Measurements from ENCODE around the gene CEMIP2.

The CEMIP2 gene

DNA sequence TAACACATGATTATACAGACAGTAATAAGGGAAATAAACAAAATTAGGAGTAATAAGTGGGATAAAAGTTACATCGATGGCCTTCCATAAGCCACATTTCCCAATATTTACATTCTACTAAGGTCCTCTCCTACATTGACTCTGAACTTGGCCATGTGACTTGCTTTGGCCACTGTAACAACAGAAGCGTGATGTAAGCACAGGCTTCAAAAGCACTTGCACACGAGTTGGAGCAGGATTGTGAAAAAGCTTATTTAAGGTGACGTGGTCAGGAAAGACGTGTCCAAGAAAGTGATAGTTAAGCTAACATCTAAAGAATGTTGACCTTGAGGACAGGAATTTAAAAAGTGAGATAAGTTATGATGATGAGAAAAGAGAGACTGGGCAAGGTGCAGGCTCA, 9.8 kb upstream of the CEMIP2 start:
- DNase-seq (ENCODE audit: low read depth, low spot score) = no peak
- H3K27ac ChIP-seq = no peak overlapping the region

DNA sequence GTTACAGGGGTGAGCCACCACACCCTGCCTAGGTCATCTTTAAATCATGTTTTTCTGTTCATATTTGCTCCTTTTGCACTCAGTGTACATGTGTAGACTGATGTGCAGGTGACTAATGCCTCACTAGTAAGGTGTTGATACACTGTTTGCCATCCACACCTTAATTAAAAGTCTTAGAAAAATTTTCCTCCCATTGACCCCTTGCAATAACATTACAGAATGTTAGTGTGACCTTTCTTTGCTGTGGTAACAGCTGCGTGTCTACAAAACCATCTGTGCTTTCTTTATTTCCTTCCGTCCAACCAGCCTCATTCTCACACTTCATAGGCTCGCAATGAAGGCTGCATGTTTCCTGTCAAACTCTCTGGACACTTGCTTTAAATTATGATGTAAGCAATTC, 6.6 kb upstream of the CEMIP2 start:
- no peak for DNase-seq (ENCODE audit: low read depth, low spot score)
- H3K27ac ChIP-seq = no peak overlapping the region

DNA sequence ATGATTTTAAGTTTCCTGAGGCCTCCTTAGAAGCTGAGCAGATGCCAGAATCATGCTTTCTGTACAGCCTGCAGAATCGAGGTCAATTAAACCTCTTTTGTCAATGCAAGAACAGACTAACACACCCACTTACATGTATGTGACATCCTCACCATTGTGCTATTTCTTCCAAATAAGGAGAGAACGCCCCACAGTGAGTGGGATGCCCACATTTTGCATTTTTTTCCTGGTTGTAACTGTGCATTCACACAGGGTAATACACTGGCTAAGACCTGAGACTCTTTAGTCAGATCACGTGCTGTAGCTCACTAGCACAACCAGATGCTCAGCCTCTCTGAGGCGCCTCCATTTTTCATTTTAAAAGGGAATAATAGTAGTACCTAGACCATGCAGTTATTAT, 4.4 kb upstream of the CEMIP2 start:
- DNase-seq (ENCODE audit: low read depth, low spot score) = no peak
- H3K27ac ChIP-seq = no peak overlapping the region

DNA sequence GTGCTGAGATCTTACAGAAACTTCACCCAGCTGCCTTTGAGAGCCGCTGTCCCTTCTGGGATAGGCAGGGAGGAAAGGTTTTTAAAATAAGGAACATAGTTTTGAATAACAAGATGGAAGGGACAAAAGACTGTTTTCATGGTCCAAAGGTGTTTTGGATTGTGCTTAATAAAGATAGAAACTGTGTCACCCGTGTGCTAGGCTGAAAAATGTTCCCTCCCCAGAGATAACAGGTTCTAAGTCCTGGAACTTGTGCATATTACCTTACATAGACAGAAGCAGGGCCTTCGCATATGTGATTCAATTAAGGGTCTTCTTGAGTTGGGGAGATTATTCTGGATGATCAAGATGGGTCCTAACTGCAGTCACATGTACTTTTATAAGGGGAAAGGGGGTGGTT, 1.9 kb upstream of the CEMIP2 start:
- DNase-seq (ENCODE audit: low read depth, low spot score) = no peak

DNA sequence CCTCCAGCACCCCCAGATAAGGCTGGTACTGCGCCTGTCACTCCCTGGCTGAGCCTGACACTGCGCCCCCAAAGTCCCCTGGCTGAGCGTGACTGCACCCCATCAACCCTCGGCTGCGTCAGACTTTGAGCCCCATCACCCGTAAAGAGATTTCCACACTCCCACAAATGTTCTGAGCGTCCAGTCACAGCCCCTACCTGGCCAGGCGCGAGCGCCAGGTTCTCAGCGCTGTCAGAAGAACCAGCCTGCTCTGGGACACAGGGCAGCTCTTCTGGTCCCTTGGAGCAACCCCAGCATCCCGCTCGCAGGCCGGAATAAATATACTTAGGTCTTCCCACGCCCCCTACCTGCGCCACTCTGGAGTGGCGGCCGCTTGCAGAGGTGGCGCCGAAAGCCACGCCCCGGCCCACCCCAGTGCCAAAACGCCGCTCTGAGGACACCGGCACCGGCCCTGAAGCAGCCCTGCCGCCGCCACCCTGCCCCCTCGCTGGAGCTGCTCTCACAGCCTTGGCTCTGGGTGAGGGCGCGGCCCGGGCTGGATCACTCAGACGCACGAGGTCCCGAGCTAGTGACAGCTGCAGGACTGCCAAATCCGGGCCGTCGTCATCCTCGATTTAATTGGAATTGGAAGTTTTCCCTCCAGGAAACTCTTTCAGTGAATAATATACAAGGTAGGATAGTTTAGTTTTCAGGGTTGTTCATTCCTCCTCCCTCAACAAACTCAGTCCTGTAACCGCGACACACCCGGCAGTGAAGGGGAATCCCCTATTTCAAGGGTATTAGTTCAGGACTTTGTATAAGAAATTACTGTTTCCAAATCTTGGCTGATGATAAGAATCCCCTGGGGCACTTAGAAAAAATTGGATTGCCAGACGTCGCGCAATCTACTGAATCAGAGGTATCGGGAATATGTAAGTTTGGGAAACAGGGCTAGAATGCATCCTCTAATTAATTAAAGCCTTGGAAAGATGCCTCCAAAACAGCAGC, 1.2 kb upstream of the CEMIP2 start:
- peak overlapping the region; percentile 85 for H3K27ac ChIP-seq
- DNase-seq (ENCODE audit: low read depth, low spot score) = no peak

More for the DNA sequence above, 1.9 kb upstream of the CEMIP2 start:
- H3K27ac ChIP-seq = peak overlapping the region; percentile 85

DNA sequence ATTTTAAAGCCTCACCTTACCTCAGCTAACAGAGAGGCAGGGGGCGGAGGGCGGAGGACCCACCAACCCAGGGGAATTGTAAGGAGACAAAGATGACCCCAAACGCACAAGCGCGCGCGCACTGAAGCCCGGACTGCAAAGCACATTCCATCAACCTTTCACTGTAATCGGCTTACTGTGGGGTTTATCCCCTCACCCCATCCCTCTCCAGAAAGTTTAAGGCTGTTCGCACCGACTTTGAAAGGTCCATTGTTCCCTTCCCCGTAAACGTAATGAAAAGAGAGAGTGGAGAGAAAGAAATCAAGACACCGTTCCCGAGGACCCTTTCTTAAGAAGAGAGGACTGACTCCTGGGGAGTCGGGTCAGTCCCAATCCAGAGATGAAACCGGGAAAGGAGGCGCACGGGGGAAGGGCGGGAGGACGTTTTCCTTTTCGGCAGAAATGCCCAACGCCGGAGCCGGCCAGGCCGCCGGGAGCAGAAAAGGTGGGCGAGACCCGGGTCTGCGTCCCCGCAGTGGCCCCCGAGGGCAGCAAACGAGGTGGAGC, 464 bp downstream of the CEMIP2 start:
- no peak for DNase-seq (ENCODE audit: low read depth, low spot score)
- H3K27ac ChIP-seq = peak overlapping the region; percentile 85

DNA sequence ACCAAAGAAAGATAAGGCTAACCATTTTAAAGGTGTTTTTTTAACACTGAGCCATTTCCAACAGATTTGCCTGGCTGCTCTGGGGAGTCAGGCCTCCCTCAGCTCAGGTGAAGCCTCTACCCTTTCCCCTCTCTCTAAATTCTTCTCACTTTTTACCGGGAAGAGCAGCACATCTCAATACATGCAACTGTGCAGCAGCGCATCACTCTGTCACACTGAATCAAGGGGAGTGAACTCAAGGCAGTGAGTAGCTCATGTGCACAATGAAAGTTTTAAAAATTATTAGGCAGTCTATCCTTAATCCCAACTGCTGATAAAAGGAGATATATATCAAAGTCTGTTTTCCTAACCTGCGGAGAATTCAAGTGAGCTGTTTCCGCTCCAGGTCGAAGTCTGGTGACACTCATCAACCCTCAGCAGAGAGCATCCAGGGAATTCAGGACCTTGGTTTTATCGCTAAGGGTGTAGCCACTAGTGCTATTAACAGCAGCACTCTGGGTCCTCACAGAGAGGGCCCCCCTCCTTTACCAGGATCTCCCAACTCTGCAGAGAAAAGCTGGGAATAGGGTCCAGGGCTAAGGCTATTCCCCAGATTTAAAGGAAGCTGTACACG, 1.0 kb downstream of the CEMIP2 start:
- H3K27ac ChIP-seq = peak overlapping the region; percentile 85
- DNase-seq (ENCODE audit: low read depth, low spot score) = no peak

DNA sequence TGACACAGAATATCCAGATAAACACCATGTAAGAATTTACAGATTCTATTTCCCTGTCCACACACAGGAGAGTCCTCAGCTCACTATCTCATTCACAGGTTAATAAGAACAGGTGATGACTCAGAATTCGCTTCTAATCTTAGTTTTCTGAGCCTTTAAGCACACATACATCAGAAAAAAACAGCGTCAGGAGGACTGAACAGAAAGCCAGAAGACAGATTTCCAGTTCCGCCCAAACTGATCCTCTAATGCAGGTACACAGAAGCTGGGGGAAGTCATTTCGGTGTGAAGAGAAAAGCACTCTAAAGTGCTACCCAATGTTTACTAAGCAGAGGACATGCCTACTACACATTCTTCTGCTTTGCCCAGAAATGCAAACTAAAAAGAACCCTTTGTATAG, 1.6 kb downstream of the CEMIP2 start:
- DNase-seq (ENCODE audit: low read depth, low spot score) = no peak
- H3K27ac ChIP-seq = peak overlapping the region; percentile 85

DNA sequence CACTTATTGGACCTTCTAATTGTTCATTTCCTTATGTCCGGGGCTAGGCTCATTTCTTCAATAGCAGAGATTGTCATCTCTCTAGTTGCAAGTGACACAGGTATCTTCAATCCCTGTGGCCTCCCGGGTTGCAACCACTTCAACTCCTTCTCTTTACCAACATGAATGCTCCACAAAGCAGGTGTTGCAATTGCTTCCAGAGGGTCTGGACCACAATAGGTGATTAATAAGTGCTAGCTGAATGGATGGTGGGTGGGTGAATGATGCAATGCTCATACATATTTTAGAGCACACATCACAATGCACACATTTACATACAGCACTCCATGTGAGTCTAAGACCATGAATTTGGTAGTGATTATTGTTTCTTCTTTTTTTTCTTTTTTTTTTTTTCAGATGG, 2.6 kb downstream of the CEMIP2 start:
- peak overlapping the region; percentile 85 for H3K27ac ChIP-seq
- DNase-seq (ENCODE audit: low read depth, low spot score) = no peak

DNA sequence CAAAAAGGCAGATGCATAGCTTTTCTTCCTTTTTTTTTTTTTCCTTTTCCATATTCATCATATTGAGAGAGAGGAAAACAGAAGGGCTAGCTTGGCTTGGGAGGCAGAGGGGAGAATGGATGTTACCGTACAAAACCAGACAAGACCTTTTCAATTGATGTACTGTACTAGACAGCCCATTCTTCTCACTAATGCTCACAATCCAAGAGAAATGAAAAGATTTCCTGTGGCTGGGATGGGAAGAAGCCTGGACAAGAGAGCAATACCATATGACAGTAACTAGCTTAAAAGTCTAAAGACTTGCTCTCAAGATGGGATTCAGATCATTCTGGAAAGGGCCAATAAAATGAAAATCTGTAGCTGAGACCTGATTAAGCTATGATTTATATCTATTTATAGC, 3.4 kb downstream of the CEMIP2 start:
- no peak for DNase-seq (ENCODE audit: low read depth, low spot score)
- H3K27ac ChIP-seq = peak overlapping the region; percentile 85

DNA sequence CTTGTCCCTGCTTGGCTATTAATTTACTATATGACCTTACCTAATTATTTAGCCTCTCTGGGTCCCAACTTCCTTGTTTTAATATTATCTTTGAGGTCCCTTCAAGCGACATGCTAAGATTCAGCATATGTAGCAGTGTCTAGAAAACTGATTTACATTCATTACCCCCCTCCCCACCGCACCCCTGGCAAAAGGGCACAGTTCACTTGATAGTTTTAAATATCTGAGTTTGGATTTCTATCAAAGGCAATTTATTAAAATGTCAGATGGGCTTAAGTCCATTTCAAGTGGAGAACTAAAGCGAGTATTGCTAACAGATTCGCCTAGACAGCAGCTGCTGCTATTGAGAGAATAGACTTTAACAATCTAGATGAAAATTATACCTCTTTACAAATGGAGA, 3.9 kb downstream of the CEMIP2 start:
- H3K27ac ChIP-seq = peak overlapping the region; percentile 85

DNA sequence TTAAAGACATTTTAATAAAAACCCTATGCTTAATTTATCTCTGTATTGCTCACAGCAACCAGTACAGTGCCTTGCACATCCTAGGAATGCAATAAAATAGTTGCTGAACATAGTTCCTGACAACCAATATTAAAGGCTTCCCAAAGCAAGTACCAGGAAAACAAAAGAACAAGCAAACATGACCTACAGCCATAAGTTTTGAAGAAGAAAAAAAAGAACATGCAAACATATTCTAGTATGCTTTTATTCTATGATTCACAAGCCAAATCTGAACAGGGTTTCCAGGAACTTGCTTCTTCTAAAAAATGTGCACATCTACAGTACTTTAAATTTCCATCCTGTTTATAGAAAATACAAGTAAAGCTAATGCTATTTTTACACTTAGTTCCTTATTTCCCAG, 4.5 kb downstream of the CEMIP2 start:
- peak overlapping the region; percentile 85 for H3K27ac ChIP-seq
- no peak for DNase-seq (ENCODE audit: low read depth, low spot score)

More for the DNA sequence above, 3.9 kb downstream of the CEMIP2 start:
- DNase-seq (ENCODE audit: low read depth, low spot score) = no peak

DNA sequence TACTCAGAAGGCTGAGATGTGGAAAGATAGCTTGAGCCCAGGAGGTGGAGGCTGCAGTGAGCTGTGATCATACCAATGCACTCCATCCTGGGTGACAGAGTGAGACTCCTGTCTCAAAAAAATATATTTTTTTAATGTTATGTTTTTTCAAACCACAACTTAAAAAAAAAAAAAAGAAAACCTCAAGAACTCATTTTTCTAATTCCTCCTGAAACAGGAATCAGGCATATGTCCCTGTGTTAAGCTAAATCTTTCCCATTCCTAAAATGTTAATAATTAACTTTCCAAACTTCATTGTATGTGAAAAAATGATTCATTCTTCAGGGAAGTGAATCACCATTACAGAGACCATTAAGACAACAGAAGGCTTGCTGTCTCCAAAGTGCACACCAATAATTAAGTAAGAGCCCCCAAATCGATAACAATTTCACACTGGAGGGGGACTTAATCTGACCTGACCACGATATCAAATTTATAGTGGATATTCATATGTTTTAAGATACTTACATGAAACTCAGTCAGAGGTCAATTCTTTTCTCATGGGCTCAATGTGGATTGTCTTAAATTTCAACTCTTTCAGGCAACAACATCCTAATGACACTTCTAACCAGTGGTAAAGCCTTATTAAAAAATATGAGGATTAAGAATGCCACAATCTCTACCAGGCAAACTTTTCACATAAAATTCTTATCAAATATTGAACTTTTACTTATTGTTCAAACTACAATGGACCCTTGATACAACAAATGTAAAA, 5.2 kb downstream of the CEMIP2 start:
- H3K27ac ChIP-seq = peak overlapping the region; percentile 85
- DNase-seq (ENCODE audit: low read depth, low spot score) = no peak

DNA sequence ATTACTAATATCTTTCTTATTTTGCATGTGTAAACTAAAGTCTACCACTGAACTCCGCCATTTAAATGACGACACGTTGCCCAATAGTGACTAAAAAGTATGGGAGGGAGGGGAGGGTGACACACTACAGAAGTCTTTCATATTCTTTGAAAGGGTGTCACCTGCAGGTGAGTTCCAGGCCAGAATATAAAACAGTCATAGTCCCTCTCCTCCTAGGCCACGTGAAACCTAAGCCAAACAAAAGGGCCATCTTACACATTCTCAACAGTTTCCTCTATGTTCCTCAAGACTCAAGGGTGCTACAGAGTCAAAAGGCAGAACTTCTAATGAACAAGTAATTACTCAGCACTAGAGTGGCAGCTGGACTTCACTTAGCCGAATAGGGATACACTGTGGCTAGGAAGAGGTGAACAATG, 6.4 kb downstream of the CEMIP2 start:
- DNase-seq (ENCODE audit: low read depth, low spot score) = no peak
- peak overlapping the region; percentile 85 for H3K27ac ChIP-seq

DNA sequence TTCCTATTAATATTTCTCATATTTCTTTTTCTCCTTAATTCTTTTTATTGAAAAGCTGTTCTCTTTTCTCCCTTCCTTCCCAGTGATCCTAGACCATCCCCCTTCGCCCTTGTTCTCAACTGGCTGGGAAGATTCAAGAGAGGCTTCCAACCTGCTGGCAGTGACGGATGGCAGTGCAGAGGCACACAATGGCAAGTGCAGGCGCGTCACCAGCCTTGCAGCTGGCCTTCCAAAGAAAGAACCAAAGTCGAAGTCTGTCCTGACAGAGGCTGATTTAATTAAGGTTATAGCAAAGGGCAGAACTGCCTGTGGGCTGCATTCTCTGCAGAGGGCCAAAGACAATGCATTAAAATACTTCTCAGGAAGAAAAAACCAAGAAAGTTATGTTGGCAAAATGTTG, 7.4 kb downstream of the CEMIP2 start:
- peak overlapping the region; percentile 85 for H3K27ac ChIP-seq
- DNase-seq (ENCODE audit: low read depth, low spot score) = no peak

DNA sequence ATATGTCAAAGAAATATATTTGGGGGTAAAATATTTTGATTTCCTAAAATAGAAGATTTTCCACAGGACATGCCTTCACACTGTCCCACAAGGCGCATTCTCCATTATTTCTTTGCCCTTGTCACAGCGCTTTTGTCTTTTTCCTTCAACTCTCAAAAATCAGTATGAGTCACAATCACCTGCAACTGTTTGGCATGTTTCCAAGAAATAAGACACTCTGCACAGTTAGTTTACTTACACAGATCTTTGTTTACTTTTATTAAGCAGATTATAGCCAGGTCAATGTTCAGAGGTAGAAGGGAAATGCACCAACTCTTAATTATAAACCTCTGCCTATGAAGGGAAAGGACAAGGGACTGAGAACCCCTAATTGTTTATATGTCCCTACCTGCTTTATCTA, 9.5 kb downstream of the CEMIP2 start:
- no peak for DNase-seq (ENCODE audit: low read depth, low spot score)
- no peak overlapping the region for H3K27ac ChIP-seq

DNA sequence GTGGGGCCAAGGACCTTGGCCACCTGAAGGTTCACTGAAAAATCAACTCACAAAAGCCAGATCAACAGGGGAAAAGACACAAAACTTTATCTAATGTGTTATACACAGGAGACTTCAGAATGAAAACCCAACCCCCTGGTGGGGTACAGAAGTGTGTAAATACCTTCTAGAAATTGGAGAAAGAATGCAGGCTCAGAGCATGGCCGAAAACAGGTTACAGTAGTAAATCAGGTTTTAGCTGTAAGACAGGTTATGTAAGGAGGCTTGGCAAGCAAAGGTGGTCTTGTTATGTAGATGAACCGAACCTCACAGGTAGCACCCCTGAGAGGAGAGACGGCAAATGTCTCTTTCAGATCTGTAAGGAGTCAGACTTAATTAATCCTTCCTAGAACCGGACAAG, 10.0 kb downstream of the CEMIP2 start:
- H3K27ac ChIP-seq = no peak overlapping the region
- no peak for DNase-seq (ENCODE audit: low read depth, low spot score)

DNA sequence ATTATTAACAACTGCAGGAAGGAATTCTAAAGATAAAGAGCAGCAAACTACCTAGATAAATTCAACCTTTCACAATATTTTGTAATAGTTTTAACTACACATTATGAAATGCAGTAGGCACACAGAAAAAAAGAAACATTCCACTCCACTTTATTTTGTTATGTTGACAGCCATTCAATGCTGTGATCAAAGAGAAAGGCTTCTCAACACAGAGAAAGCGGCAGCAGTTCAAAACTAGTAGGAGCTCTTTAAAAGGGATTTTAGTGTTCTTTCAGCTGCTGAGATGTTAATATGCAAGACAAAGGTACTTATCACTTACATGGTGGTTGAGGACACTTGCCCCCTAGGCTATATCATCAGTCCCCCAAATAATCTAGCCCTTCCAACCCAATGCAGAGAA, 11.6 kb downstream of the CEMIP2 start:
- no peak for DNase-seq (ENCODE audit: low read depth, low spot score)

DNA sequence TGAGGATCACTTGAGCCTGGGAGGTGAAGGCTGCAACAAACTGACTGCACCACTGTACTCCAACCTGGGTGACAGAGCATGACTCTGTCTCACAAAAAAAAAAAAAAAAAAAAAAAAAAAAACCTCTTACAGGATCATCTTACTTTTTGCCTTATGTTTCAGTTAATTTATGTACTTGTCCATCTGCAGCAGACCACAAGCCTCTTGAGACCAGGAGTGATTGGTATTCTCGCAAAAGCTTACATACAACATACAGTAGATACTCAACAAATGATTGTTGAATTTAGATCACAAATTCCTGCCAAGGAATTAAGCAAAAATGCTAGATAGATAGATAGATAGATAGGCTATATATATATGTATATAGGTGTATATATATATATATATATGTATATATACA, 12.4 kb downstream of the CEMIP2 start:
- no peak for DNase-seq (ENCODE audit: low read depth, low spot score)
- no peak overlapping the region for H3K27ac ChIP-seq

More for the DNA sequence above, 11.6 kb downstream of the CEMIP2 start:
- no peak overlapping the region for H3K27ac ChIP-seq

DNA sequence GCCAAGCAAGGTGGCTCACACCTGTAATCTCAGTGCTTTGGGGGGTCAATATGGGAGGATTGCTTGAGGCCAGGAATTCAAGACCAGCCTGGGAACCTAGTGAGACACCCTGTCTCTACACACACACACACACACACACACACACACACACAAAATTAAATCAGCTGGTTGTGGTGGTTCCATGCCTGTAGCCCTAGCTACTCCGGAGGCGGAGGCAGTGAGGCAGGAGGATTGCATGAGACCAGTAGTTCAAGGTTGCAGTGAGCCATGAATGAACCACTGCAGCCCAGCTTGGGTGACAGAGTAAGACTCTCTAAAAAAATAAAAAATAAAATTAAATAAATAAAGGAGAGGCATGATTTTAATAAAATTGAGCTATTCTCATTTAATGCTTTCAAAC, 13.1 kb downstream of the CEMIP2 start:
- DNase-seq (ENCODE audit: low read depth, low spot score) = no peak
- H3K27ac ChIP-seq = no peak overlapping the region

DNA sequence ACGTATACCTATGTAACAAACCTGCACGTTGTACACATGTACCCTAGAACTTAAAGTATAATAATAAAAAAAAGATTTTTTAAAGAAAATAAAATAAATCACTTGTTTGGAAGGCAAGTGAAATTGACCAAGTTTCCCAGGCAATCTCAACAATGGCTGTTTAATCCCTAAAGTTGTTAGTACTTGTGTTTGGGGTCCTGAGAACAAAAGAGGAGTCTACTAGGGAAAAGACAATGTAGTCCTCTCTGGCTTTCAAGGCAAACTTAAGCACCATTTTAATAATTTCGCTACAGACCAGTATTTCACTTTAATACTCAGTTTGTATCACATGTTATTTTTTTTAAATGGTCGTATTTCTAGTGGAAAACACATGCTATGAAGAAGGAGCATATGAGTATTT, 14.2 kb downstream of the CEMIP2 start:
- no peak overlapping the region for H3K27ac ChIP-seq
- no peak for DNase-seq (ENCODE audit: low read depth, low spot score)

Measured in epithelial cell of prostate (primary cell).